ENCODE results near the gene DIO3.

The DIO3 gene

DNA sequence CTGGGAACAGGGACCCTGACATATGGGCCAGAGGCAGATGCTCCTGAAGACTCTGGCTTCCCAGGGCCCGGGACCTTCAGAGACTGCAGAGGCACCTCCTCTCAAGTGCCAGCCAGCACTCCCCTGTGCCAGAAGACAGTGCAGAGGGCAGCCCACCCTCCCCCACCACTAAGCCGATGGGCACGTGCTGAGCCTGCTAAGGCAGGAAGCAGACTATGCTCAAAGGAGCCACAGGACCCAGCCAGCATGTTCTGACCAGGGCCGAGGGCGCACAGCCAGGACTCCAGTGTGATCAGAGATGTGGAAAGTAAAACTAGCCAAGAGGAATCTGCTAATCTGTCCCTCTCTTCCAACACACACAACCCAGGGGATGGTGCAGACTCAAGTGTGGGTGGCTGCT, 29.8 kb downstream of the DIO3 start:
- TF ChIP-seq, protein P1, sequence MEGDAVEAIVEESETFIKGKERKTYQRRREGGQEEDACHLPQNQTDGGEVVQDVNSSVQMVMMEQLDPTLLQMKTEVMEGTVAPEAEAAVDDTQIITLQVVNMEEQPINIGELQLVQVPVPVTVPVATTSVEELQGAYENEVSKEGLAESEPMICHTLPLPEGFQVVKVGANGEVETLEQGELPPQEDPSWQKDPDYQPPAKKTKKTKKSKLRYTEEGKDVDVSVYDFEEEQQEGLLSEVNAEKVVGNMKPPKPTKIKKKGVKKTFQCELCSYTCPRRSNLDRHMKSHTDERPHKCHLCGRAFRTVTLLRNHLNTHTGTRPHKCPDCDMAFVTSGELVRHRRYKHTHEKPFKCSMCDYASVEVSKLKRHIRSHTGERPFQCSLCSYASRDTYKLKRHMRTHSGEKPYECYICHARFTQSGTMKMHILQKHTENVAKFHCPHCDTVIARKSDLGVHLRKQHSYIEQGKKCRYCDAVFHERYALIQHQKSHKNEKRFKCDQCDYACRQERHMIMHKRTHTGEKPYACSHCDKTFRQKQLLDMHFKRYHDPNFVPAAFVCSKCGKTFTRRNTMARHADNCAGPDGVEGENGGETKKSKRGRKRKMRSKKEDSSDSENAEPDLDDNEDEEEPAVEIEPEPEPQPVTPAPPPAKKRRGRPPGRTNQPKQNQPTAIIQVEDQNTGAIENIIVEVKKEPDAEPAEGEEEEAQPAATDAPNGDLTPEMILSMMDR (conservative IDR thresholded peaks at IDR 0.05) = no peak

DNA sequence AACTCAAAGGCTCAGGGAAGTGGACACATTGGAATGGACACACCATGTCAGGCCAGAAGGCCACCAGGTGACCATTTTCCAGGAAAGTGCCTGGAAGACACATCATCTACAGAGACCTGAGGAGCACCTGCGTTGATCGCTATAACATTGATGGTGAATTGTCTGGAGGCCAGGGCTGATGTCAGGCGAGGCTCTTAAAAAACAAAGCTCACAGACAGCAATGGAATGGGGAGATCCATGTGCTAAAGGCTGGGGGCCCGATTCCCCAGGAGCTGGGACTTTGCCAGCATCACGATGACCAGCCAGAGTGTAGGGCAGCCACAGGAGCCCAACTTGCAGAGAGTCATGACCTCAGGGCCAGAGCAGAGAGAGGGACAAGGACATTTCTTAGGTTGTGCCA, 30.3 kb downstream of the DIO3 start:
- TF ChIP-seq, protein P1 (conservative IDR thresholded peaks at IDR 0.05) = no peak
- no peak overlapping the region for H3K27ac ChIP-seq

More for the DNA sequence above, 29.8 kb downstream of the DIO3 start:
- no peak overlapping the region for H3K27ac ChIP-seq

GRCh38 chr14:101593411-101594238, 32.3 kb downstream of the DIO3 start:
- no peak overlapping the region for H3K27ac ChIP-seq
- TF ChIP-seq, protein P1 (conservative IDR thresholded peaks at IDR 0.05) = no peak

- TF ChIP-seq, protein P1 (conservative IDR thresholded peaks at IDR 0.05) = no peak
- no peak overlapping the region for H3K27ac ChIP-seq
Measured at GRCh38 chr14:101594511-101595148, 33.3 kb downstream of the DIO3 start.

GRCh38 chr14:101595349-101595748, 34.1 kb downstream of the DIO3 start:
- no peak overlapping the region for H3K27ac ChIP-seq
- TF ChIP-seq, protein P1 (conservative IDR thresholded peaks at IDR 0.05) = no peak

DNA sequence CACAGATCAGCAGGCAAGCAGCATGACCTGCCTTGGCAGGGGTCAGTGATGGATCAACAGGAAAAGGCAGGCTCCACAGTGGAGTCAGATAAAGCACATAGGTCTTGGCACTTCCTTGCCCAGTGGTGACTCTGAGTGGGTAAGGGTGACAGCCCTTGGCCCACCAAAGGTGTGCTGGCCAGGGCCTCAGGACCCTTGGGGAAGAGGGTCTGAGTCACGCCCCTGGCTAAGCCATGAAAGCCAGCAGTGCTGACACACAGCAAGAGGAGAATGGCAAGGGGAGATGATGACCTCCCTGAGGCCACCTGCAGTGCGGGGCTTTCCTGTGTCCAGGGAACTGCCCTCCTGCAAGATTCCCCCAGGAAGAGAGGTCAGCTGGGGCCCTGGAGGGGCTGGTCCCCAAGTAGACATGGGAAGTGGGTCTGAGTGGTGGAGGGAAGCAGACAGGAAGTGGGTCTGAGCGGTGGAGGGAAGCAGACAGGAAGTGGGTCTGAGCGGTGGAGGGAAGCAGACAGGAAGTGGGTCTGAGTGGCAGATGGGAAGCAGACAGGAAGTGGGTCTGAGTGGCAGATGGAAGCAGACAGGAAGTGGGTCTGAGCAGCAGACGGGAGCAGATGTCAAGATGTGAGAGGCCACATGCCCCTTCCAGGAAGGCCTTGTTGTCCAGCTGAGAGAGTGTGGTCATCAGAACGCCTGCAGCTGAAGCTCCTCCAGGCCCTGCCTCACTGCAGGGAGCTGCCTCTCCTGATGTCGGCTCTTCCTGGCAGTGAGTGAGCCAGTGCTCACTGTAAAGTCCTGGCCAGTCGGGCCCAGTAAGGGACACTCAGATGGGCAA, 34.8 kb downstream of the DIO3 start:
- TF ChIP-seq, protein P1 (conservative IDR thresholded peaks at IDR 0.05) = no peak
- H3K27ac ChIP-seq = no peak overlapping the region

GRCh38 chr14:101596742-101597141, 35.4 kb downstream of the DIO3 start:
- no peak overlapping the region for H3K27ac ChIP-seq
- TF ChIP-seq, protein P1 (conservative IDR thresholded peaks at IDR 0.05) = no peak
